Esophagus squamous epithelium (tissue), 5 donors: ENCODE measurements around the gene IRX5. TPM values are rescaled to one million over a fixed set of nuclear protein-coding genes. Genes with fewer than 3 reads are reported as not detected.

ENCODE experiments used
- DNase-seq: peaks from one replicate; lab custom pipeline; 2025; lab: John Stamatoyannopoulos, UW
- H3K27ac ChIP-seq, 4 donors: fragments of 200-600 bp; sonication (generic); one replicate each; pipeline ENCODE4 v1.5.1; 2016 to 2019; ENCODE audit warnings: mild to moderate bottlenecking in 1 of 4
- H3K27me3 ChIP-seq, 4 donors: fragments of 200-600 bp; sonication (generic); 1 replicate in 3 of 4; 2 replicates in 1 of 4; pipeline versions ENCODE4 v1.5.1 to v1.6.0; 2017 to 2021; ENCODE audit warnings: antibody characterized with exemption in 1 of 4
- H3K36me3 ChIP-seq, 3 donors: fragments of 200-600 bp; sonication (generic); one replicate each; pipeline ENCODE4 v1.5.1; 2016 to 2019
- H3K4me1 ChIP-seq, 3 donors: fragments of 200-600 bp; sonication (generic); one replicate each; pipeline ENCODE4 v1.5.1; 2017 to 2019
- H3K4me3 ChIP-seq, 4 donors: fragments of 200-600 bp; sonication (generic); 1 replicate in 3 of 4; 2 replicates in 1 of 4; pipeline ENCODE4 v1.5.1; 2016 to 2019; ENCODE audit warnings: mild to moderate bottlenecking in 2 of 4, moderate library complexity in 1 of 4
- H3K9me3 ChIP-seq, 3 donors: fragments of 200-600 bp; sonication (generic); one replicate each; pipeline ENCODE4 v1.5.1; 2016 to 2019
- POLR2A ChIP-seq, 4 donors: fragments of 450-650 bp; IDR thresholded peaks; one replicate each; pipeline ENCODE4 v1.6.1; 2017; ENCODE audit warnings: antibody characterized with exemption in 4 of 4, mild to moderate bottlenecking in 4 of 4, moderate library complexity in 3 of 4
- WGBS, 2 donors: methylation state at CpG; one replicate each; pipeline ENCODE4 v1.1.5; 2018; 5-methylcytosine and 5-hydroxymethylcytosine counted together
- intact Hi-C: fragments of 100-400 bp; cut with DNase I; formaldehyde crosslinking; loops from one replicate; pipeline ENCODE4 v1.15.0; 2022
- total RNA-seq, 4 donors: library from RNA; depleted of rRNA; stranded (reverse); fragments of >200 nt; gene quantifications; one replicate each; pipeline ENCODE4 v1.1.0, GENCODE V29; 2016
- TF ChIP-seq, protein P1 (sequence below), 6 experiments: fragments of 450-650 bp in 4 of 6; fragments of 200-600 bp in 2 of 6; sonication (generic) in 2 of 6; IDR thresholded peaks; one replicate each; pipeline ENCODE4 v1.5.1; 2016 to 2019; ENCODE audit warnings: antibody characterized with exemption in 6 of 6, mild to moderate bottlenecking in 4 of 6, moderate library complexity in 4 of 6
- donor health status: DM: yes; HTN: yes; CAD: no.

IRX5 gene
- total RNA-seq, 4 donors from 2014 or later: 11.9 to 23.5 (median 14.0) TPM

DNA sequence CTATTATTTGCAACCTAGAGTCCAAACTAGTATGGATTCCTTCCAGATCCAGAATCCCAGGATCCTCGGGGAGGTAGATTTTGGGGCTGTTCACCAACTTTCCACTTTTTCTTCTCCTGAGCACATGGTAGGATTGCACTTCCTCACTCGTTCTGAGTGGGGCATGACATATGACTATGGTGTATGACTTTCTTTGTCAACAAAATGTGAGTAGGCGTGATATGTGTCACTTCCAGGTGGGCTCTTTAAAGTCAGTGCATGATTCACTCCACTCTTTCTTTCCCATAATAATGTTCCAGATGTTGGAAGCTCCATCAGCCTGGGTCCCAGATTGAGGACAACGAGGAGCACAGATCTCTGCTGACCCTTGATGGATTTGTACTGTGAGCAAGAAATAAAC, 21.5 kb downstream of the IRX5 start:
- DNase-seq: no peak
- H3K27me3 ChIP-seq: peaks cover 0 to 55% (median 0%) of the 10 kb centered on the region in 4 donors
- H3K9me3 ChIP-seq: no peaks in the 10 kb centered on the region
- no peaks in the 10 kb centered on the region for H3K36me3 ChIP-seq
- TF ChIP-seq POLR2A (IDR thresholded peaks at IDR 0.05): no peak
- TF ChIP-seq, protein P1, sequence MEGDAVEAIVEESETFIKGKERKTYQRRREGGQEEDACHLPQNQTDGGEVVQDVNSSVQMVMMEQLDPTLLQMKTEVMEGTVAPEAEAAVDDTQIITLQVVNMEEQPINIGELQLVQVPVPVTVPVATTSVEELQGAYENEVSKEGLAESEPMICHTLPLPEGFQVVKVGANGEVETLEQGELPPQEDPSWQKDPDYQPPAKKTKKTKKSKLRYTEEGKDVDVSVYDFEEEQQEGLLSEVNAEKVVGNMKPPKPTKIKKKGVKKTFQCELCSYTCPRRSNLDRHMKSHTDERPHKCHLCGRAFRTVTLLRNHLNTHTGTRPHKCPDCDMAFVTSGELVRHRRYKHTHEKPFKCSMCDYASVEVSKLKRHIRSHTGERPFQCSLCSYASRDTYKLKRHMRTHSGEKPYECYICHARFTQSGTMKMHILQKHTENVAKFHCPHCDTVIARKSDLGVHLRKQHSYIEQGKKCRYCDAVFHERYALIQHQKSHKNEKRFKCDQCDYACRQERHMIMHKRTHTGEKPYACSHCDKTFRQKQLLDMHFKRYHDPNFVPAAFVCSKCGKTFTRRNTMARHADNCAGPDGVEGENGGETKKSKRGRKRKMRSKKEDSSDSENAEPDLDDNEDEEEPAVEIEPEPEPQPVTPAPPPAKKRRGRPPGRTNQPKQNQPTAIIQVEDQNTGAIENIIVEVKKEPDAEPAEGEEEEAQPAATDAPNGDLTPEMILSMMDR (IDR thresholded peaks at IDR 0.05): no peak
- H3K4me3 ChIP-seq: no peak overlapping the region
- intact Hi-C loops: no loop called here
- no peak overlapping the region for H3K27ac ChIP-seq
- WGBS, 2 donors: 61 to 66% methylated on average over 4 of the region's 4 CpGs
- H3K4me1 ChIP-seq: peaks cover 0 to 10% (median 0%) of the 10 kb centered on the region in 3 donors

DNA sequence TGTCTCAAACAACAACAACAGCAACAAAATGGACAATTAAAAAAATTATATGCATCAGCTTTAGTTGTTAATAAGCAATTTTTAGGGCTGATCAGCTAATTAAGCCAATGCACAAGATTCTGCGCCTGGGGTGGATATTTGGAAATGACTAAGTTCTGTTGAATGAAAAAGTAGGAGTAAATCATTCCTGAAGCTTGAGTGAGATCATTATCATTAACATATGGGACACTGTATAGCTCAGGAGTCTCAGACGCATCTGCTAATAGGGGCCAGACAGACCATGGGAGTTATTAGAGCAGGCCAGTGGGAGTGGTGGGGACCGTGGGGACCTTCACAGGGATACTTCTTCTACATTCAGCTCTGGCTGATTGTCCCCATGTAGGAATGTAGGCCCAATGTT, 22.8 kb downstream of the IRX5 start:
- WGBS, 2 donors: 87 to 91% methylated on average over 3 of the region's 3 CpGs
- H3K4me1 ChIP-seq: no peaks in the 10 kb centered on the region
- intact Hi-C loops: no loop called here
- H3K9me3 ChIP-seq: no peaks in the 10 kb centered on the region
- no peak for DNase-seq
- no peak overlapping the region for H3K27ac ChIP-seq
- H3K36me3 ChIP-seq: no peaks in the 10 kb centered on the region
- peaks cover 0 to 46% (median 0%) of the 10 kb centered on the region in 4 donors for H3K27me3 ChIP-seq
- TF ChIP-seq, protein P1 (IDR thresholded peaks at IDR 0.05): no peak
- no peak for TF ChIP-seq POLR2A (IDR thresholded peaks at IDR 0.05)
- H3K4me3 ChIP-seq: no peak overlapping the region

DNA sequence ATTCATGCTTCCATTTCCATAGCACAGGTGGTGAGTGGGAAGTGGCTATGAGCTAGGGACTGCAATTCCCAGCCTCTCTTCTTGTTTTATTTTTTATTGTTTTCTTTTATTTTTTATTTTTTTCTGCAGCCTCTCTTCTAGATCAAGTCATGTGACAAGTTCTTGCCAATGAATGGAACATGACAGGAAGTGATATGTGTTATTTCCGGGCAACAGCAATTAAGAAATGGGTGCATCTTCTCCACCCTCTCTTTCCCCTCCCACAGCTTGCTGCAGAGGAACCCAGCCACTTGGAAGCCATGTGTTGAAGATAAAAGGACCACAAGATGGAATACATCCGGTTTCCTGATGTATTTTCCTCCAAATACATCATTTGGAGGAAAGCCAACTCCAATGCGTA, 23.6 kb downstream of the IRX5 start:
- Histone ChIP-seq H3K36me3 (no peaks in the 10 kb centered on the region), H3K4me1 (no peaks in the 10 kb centered on the region), H3K27me3 (peaks cover 0 to 42% (median 0%) of the 10 kb centered on the region in 4 donors), H3K9me3 (no peaks in the 10 kb centered on the region), H3K27ac (no peak overlapping the region), H3K4me3 (no peak overlapping the region)
- intact Hi-C loops: no loop called here
- 53 to 57% methylated on average over 3 of the region's 3 CpGs for WGBS, 2 donors
- no peak for TF ChIP-seq POLR2A (IDR thresholded peaks at IDR 0.05)
- TF ChIP-seq, protein P1 (IDR thresholded peaks at IDR 0.05): no peak
- DNase-seq: no peak

DNA sequence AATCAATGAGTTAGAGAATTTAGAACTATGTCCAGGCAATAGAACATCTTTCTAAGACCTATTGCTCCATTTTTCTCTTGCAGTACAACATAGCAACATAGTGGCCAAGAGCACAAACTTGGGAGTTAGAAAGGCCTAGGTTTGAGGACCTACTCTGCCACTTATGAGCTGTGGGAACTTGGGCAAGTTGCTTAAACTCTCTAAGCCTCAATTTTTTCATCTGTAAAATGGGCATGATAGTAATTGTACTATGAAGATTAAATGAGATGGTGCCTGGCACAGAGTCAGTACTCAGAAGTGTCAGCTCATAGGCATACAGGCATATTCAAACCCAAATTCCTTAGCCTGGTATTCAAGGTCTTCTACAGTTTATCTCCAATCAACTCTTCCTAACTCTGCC, 25.1 kb downstream of the IRX5 start:
- H3K4me3 ChIP-seq: no peak overlapping the region
- H3K36me3 ChIP-seq: no peaks in the 10 kb centered on the region
- no peaks in the 10 kb centered on the region for H3K4me1 ChIP-seq
- no peak for DNase-seq
- no peak for TF ChIP-seq POLR2A (IDR thresholded peaks at IDR 0.05)
- TF ChIP-seq, protein P1 (IDR thresholded peaks at IDR 0.05): no peak
- H3K27ac ChIP-seq: no peak overlapping the region
- peaks cover 0 to 34% (median 0%) of the 10 kb centered on the region in 4 donors for H3K27me3 ChIP-seq
- intact Hi-C loops: no loop called here
- H3K9me3 ChIP-seq: no peaks in the 10 kb centered on the region

DNA sequence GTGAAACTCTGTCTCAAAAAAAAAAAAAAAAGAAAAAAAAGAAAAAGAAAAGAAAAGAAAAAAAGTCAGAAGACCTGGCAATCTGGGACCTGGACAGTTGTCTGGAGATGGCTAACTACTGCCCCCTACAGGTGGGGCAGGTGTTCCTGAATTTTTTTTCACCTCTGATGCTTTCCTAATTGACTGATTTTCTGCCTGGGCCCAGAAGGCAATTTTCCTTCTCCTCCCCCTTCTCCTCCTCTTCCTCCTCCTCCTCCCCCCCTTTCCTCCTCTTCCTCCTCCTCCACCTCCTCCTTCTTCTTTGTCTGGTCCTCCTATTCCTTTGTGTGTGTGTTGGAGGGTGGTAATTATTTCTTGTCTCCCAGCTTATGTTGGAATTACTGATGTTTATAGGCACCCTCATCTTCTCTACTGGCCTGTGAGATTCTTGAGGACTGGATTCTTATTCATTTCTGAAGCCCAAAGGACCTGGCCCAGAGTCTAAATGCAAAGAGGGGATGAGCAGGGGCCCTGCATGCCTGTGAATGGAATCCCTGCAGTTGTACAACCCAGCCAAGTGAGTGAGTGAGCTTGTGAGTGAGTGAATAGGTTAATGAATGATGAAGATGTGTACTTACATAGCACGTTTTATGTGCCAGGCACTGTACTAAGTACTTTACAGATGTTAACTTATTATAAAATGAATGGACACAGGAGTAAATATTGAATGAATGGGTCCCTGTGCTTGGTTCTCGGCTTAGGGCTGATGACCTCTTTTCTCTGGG, 26.9 kb downstream of the IRX5 start:
- WGBS, 2 donors: 62 to 82% methylated on average over 2 of the region's 2 CpGs
- no peak for TF ChIP-seq POLR2A (IDR thresholded peaks at IDR 0.05)
- TF ChIP-seq, protein P1 (IDR thresholded peaks at IDR 0.05): peak in 5 of 6 experiments; percentile 40 to 68 (median 57)
- no peaks in the 10 kb centered on the region for H3K4me1 ChIP-seq
- H3K9me3 ChIP-seq: no peaks in the 10 kb centered on the region
- DNase-seq: no peak
- no peaks in the 10 kb centered on the region for H3K36me3 ChIP-seq
- H3K27me3 ChIP-seq: peaks cover 0 to 20% (median 0%) of the 10 kb centered on the region in 4 donors
- H3K27ac ChIP-seq: no peak overlapping the region
- intact Hi-C loops: no loop called here
- H3K4me3 ChIP-seq: no peak overlapping the region
